IPS-20b (cell line): ENCODE measurements around the gene ZNF668.
"Not testable (repeated sequence)": the region's sequence is repeated elsewhere in the genome, so short reads cannot be mapped to it uniquely, and the experiment has no call there.

Source experiments
- H3K27ac ChIP-seq: one replicate; pipeline ENCODE4 v1.5.1; 2013; ENCODE audit warnings: low read length
- H3K27me3 ChIP-seq: 2 replicates; pipeline ENCODE4 v1.6.1; 2013; ENCODE audit warnings: mild to moderate bottlenecking, low read length, inconsistent platforms; ENCODE audit not compliant: insufficient read depth
- H3K36me3 ChIP-seq: 2 replicates; pipeline ENCODE4 v1.6.1; 2013; ENCODE audit warnings: low read depth, mild to moderate bottlenecking, inconsistent platforms, low read length, moderate library complexity; ENCODE audit not compliant: insufficient read depth
- H3K4me1 ChIP-seq: 2 replicates; pipeline ENCODE4 v1.6.1; 2013; ENCODE audit warnings: mild to moderate bottlenecking, control low read depth, inconsistent platforms, low read length, moderate library complexity; ENCODE audit not compliant: insufficient read depth
- H3K4me3 ChIP-seq: 2 replicates; pipeline ENCODE4 v1.5.1; 2013; ENCODE audit warnings: mild to moderate bottlenecking, low read length, inconsistent platforms
- H3K9ac ChIP-seq: 2 replicates; pipeline ENCODE4 v1.6.1; 2013; ENCODE audit warnings: low read depth, mild to moderate bottlenecking, inconsistent platforms, low read length, moderate library complexity
- H3K9me3 ChIP-seq: 2 replicates; pipeline ENCODE4 v1.6.1; 2013; ENCODE audit warnings: mild to moderate bottlenecking, low read depth, low read length, inconsistent platforms; ENCODE audit not compliant: insufficient read depth

ZNF668 gene

DNA sequence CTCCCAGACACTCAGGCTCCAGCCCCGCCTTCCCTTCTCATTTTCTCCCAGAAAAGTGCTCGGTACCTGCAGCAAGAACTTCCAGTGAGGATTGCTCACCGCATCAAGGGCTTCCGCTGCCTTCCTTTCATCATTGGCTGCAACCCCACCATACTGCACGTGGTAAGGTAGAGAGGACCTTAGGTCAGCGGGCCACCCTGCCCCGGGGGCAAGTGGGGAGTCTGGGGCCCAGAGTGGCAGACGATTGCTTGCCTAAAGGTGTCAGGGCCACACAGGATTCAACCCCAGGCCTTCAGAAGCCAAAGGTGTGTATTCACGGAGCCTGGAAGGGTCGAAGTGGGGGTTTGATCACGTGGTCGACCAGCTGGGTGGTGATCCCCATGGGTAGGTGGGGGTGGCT, 35.6 kb upstream of the ZNF668 start:
- peaks cover 36% of the 10 kb centered on the region for H3K36me3 ChIP-seq
- H3K4me3 ChIP-seq: peak overlapping the region; percentile 78; the same call in 1 of the 2 replicates
- no peaks in the 10 kb centered on the region for H3K4me1 ChIP-seq
- H3K27ac ChIP-seq: no peak overlapping the region
- H3K9me3 ChIP-seq: no peaks in the 10 kb centered on the region
- no peak overlapping the region for H3K9ac ChIP-seq
- H3K27me3 ChIP-seq: no peaks in the 10 kb centered on the region

DNA sequence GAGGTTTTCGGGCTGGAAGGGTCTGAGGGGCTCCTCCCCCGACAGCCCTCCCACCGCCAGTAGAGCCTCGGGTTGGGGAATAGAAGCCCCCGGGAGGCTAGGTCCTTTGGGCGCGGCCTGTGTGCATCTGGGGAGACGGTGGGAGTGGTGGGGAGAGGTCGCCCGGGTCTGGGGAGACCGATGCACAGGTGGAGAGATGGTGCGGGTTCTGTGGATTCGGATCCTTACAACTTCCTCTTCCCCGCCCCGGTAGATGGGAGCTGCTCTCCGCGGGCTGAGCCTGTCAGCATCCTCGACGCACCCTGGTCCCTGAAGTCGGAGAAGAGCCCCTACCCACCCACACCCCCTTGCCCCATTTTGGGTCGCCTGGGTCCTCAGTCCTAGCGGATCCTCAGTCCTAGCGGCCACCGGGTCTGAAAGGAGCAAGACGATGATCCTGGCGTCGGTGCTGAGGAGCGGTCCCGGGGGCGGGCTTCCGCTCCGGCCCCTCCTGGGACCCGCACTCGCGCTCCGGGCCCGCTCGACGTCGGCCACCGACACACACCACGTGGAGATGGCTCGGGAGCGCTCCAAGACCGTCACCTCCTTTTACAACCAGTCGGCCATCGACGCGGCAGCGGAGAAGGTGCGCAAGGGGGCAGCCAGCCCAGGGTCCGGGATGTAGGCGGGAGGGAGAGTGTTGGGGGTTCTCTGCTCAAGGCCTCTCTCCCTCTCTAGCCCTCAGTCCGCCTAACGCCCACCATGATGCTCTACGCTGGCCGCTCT, 34.9 kb upstream of the ZNF668 start:
- Histone ChIP-seq H3K27me3 (no peaks in the 10 kb centered on the region), H3K4me1 (no peaks in the 10 kb centered on the region), H3K27ac (no peak overlapping the region), H3K36me3 (peaks cover 36% of the 10 kb centered on the region), H3K4me3 (peak overlapping the region; percentile 78), H3K9me3 (no peaks in the 10 kb centered on the region), H3K9ac (peak overlapping the region; percentile 72)

DNA sequence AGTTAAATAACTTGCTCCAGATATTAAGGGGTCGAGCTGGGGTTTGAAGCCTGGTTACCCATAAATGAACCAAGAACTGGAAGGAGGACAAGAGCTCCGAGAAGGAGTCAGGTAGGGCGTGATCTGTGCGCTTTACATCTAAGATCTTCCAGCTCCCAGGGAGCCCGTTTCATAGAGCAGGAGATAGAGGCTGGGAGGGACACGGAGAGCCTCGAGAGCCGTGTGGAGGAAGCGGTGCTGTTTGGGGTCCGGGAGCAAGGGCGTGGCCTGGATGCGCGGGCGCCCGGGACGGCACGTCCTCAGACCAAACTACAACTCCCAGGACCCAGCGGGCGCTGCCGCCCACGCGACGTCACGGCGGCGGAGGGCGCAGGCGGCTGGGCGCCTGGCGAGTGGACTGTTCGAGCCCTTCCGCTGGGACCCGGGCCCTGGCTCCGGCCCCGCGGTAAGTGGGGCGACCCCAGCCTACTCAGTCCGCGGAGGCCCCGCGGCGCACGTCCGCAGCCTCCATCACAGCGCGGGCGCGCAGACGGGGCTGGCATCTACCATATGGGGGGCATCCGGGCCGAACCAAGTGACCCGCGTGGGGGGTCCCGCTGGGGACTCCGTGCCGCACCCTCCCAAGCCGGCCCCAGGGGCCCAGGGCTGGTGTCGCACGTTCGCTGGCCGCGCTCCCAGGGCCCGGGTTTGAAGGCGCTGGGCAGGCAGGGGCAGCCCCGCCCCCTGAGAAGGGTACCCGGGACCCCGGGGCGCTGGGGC, 34.2 kb upstream of the ZNF668 start, which contains the start of gene BCKDK:
Gene BCKDK, plus strand, starts transcription at position 352 of the 759 bp plus-strand sequence. CDS start 838 bp downstream, outside the sequence.
- H3K27ac ChIP-seq: no peak within 1 kb of the TSS
- H3K4me1 ChIP-seq: no peaks in the 10 kb centered on the region
- peak within 1 kb of the TSS; percentile 72 for H3K9ac ChIP-seq
- H3K9me3 ChIP-seq: no peaks in the 10 kb centered on the region
- H3K36me3 ChIP-seq: peaks cover 36% of the 10 kb centered on the region
- peak within 1 kb of the TSS; percentile 78 for H3K4me3 ChIP-seq
- H3K27me3 ChIP-seq: no peaks in the 10 kb centered on the region

DNA sequence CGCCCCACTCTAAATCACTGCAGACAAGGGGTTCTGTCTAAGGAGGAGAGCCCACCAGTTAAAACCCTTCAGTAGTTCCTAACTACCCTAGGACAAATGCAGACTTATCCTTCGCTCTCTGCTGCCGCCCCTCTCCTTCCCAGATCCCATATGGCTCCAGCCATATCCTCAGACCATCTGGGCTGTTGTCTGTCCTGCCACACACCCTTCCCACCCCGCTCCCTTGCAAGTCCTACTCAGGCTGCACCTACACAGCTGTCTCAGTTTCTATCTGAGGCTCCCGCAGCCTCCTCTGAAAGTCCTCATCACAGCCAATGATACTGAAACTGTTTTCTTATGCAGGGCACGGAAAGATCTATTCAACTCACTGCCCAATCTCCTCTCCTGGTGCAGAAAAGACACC, 33.4 kb upstream of the ZNF668 start:
- no peaks in the 10 kb centered on the region for H3K4me1 ChIP-seq
- peaks cover 29% of the 10 kb centered on the region for H3K36me3 ChIP-seq
- peak overlapping the region; percentile 78; the same call in 1 of the 2 replicates for H3K4me3 ChIP-seq
- no peak overlapping the region for H3K27ac ChIP-seq
- no peak overlapping the region for H3K9ac ChIP-seq
- no peaks in the 10 kb centered on the region for H3K27me3 ChIP-seq
- no peaks in the 10 kb centered on the region for H3K9me3 ChIP-seq

DNA sequence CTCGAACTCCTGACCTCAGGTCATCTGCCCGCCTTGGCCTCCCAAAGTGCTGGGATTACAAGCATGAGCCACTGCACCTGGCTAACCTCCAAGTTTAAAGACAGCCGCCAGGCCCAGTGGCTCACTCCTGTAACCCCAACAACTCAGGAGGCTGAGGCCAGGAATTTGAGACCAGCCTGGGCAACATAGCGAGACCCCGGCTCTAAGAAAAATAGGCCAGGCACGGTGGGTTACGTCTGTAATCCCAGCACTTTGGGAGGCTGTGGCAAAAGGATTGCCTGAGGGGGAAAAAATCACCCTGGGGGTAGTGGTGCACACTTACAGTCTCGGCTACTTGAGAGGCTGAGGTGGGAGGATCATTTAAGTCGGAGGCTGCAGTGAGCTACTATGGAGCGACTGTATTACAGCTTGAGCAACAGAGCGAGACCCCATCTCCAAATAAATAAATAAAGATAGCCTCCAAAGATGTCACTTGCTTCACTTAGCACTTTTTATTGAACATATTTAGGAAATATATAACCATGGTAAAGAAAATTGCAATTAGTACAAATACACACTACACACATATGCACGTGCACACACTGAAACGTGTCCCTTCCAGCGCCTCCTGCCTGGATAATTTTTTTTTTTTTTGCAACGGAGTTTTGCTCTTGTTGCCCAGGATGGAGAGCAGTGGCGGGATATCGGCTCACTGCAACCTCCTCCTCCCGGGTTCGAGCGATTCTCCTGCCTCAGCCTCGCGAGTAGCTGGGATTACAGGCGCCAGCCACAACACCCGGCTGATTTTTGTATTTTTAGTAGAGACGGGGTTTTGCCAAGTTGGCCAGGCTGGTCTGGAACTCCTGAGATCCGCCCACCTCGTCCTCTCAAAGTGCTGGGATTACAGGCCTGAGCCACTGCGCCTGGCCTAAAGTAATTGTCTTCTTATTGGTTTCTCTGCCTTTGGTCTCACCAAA, 32.7 kb upstream of the ZNF668 start:
- Histone ChIP-seq H3K27ac (no peak overlapping the region), H3K4me3 (no peak overlapping the region), H3K9me3 (no peaks in the 10 kb centered on the region), H3K9ac (no peak overlapping the region), H3K4me1 (no peaks in the 10 kb centered on the region), H3K36me3 (peaks cover 22% of the 10 kb centered on the region), H3K27me3 (no peaks in the 10 kb centered on the region)

DNA sequence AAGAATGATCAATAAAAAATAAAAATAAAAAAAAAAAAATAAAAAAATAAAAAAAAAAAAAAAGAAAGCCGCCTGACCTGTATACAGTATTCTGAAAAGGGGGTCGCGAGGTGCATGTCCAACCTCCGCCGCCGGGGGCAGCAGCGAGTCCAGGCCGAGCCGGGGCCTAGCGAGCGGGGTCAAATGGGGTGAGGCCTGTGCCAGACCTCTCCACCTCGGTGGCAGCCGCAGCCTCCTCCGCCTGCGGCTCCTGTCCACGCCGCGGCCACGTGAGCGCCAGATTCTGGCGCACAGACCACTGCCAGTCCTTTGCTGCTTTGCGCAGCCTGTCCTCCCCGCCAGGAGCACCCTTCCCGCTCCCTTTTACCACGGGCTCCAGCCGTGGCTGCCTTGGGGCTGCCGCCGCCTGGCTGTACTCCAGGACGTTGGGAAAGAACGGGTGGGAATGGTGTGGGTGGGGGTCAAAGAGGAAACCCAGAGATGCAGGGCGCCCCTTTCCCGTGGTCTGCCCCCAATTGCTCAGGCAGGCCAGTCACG, 31.7 kb upstream of the ZNF668 start:
- Histone ChIP-seq H3K9ac (no peak overlapping the region), H3K4me1 (no peaks in the 10 kb centered on the region), H3K9me3 (no peaks in the 10 kb centered on the region), H3K36me3 (peaks cover 13% of the 10 kb centered on the region), H3K27ac (no peak overlapping the region), H3K27me3 (no peaks in the 10 kb centered on the region), H3K4me3 (no peak overlapping the region)

DNA sequence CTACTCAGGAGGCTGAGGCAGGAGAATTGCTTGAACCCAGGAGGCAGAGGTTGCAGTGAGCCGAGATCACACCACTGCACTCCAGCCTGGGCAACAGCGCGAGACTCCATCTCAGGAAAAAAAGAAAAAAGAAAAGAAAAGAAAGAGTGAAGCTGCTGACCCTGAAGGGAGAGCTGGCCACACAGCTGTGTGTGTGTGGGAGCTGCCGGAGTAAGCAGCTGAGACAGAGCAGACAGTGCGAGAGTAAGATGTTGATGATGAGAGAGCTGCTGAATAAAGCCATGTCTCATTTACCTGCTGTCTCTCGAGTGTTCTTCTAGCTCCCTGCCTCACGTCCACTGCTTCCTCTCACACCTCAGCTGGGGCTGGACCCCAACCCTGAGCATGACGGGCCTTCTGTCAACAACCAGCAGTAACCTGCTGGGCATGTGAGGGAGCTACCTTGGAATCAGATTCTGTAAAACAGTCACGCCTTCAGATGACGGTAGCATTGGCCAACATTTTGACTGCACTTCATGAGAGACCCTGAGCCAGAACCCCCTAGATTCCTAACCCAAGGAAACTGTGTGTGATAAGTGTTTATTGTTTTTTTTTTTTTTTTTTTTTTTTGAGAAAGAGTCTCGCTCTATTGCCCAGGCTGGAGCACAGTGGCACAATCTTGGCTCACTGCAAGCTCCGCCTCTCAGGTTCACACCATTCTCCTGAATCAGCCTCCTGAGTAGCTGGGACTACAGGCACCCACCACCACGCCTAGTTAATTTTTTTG, 27.0 kb upstream of the ZNF668 start:
- not testable (repeated sequence) for H3K4me3 ChIP-seq

DNA sequence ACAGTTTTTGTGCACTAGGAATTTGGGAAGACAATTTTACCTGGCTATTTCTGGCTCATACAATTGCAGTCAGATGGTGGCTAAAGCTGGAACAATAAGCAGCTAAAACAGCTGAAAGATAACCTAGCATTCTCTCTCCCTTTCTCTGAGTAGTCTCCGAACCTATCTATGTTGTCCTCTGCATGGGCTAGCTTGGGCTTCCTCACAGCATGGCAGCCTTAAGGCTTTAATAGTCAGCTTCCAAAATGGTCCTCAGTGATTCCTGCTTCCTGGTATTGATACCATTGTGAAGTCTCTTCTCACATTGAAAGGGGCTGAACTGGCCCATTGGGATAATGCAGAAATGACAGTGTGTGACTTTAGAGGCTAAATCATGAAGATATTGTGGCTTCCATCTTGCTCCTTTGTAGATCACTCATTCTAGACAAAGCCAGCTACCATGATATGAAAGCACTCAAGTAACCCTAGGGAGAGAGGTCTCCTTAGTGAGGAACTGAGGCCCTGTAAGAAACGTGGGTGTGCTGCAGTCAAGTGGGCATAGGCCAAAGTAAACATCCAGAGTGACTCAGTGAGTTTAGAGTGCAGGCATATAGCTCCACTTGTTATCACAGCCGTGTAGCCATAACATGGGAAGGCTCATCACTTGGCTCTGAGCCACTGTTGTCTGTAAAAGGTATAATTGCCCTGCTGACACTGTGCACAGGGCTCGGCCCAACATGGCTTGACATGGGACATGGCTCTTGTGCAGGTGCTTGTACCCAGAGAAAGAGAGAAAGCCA, 26.0 kb upstream of the ZNF668 start:
- Histone ChIP-seq H3K4me3 (no peak overlapping the region), H3K27me3 (no peaks in the 10 kb centered on the region), H3K9ac (no peak overlapping the region), H3K27ac (no peak overlapping the region), H3K9me3 (no peaks in the 10 kb centered on the region), H3K36me3 (no peaks in the 10 kb centered on the region), H3K4me1 (no peaks in the 10 kb centered on the region)

More for the DNA sequence above, 27.0 kb upstream of the ZNF668 start:
- not testable (repeated sequence) for H3K27me3 ChIP-seq, H3K9me3 ChIP-seq, H3K9ac ChIP-seq, H3K27ac ChIP-seq, H3K36me3 ChIP-seq, H3K4me1 ChIP-seq

DNA sequence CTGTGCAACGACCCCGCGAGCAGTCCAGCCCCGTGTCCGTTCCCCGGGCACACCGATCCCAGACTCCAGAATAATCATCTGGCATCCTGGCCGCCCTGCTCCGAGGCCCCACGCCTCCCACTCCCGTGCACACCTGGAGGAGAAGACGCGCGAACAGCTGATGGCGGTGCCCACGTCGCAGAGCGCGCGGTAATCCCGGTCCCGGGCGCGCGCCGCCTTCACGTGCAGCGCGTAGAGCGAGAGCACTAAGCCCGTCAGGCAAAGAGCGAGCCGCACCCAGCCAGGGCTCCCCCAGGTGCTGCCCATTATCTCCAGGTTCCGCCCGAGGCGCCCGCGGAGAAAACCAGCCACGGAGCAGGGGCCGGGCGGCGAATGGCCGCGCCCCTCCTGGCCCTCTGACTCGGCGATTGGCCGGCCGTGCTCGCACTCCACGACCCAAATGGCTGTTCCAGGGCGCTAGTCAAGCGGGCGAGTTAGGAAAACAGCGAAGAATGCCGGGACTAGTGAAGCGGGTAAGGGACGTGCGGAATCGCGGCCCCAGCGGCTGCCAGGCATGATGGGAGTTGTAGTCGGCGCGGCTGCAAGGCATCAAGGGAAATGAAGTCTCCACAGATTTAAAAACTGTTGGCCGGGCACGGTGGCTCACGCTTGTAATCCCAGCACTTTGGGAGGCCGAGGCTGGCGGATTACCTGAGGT, 20.5 kb upstream of the ZNF668 start, which contains the start of gene VKORC1:
Gene VKORC1, minus strand, starts transcription at position 374 of the 697 bp plus-strand sequence. Its CDS starts 68 bp downstream, at position 306.
- no peaks in the 10 kb centered on the region for H3K9me3 ChIP-seq
- H3K4me1 ChIP-seq: 0 out of 2 replicates have a peak, but pooled peaks cover 3% of the 10 kb centered on the region
- H3K36me3 ChIP-seq: peaks cover 17% of the 10 kb centered on the region
- H3K27ac ChIP-seq: peak within 1 kb of the TSS; percentile 39
- H3K27me3 ChIP-seq: no peaks in the 10 kb centered on the region
- peak within 1 kb of the TSS; percentile 98 for H3K4me3 ChIP-seq
- peak within 1 kb of the TSS; percentile 87 for H3K9ac ChIP-seq

DNA sequence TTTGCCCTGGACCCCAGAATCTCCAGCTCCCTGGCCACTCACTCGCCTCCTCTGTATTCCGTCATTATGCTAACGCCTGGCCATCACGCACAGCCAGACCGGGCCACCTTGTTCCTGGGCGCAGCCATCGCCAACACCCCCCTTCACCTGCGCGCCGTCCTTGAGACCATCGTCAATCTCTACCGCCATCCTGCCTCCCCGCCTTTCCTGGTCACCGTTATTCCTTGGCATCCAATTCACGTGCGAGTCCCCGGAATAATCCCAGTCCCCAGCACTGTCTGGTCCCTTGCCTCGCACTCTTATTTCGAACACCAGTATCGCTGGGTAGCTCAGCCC, 20.0 kb upstream of the ZNF668 start:
- Histone ChIP-seq H3K4me3 (peak overlapping the region; percentile 98), H3K36me3 (peaks cover 20% of the 10 kb centered on the region), H3K27me3 (no peaks in the 10 kb centered on the region), H3K9ac (peak overlapping the region; percentile 87), H3K9me3 (no peaks in the 10 kb centered on the region), H3K4me1 (0 out of 2 replicates have a peak, but pooled peaks cover 3% of the 10 kb centered on the region), H3K27ac (peak overlapping the region; percentile 39)
